GM12878 (cell line): ENCODE measurements around the gene NEK8. TPM values are rescaled to one million over a fixed set of nuclear protein-coding genes. Genes with fewer than 3 reads are reported as not detected.
A peak's percentile ranks its signal among the peaks of the same experiment; 100 is the strongest.

Experiments used
- ATF7 ChIP-seq: fragments of 450-650 bp; IDR thresholded peaks from 2 replicates; pipeline ENCODE4 v1.6.1; 2016; ENCODE audit warnings: low read depth, mild to moderate bottlenecking
- BACH1 ChIP-seq: fragments of 450-650 bp; IDR thresholded peaks from 2 replicates; pipeline ENCODE4 v1.6.1; 2017; ENCODE audit warnings: mild to moderate bottlenecking, borderline replicate concordance
- BHLHE40 ChIP-seq, 2 experiments: fragments of 450-650 bp in 1 of 2; IDR thresholded peaks; 2 replicates each; pipeline ENCODE4 v1.6.1; 2011 to 2017; ENCODE audit warnings: low read depth in 2 of 2, borderline replicate concordance in 1 of 2, improper control_type of control experiment in 1 of 2, low read length in 1 of 2, mild to moderate bottlenecking in 1 of 2
- CREM ChIP-seq: IDR thresholded peaks from 2 replicates; pipeline ENCODE4 v1.6.1; 2014; ENCODE audit warnings: antibody characterized with exemption, low read depth
- EZH2 ChIP-seq: IDR thresholded peaks from 2 replicates; pipeline ENCODE4 v1.6.1; 2012; ENCODE audit warnings: low read depth, mild to moderate bottlenecking, control low read depth, inconsistent platforms, low read length, borderline replicate concordance; ENCODE audit not compliant: control insufficient read depth
- HDAC2 ChIP-seq: fragments of 200-600 bp; sonication (generic); IDR thresholded peaks from 2 replicates; pipeline ENCODE4 v1.6.1; 2017
- KAT2A ChIP-seq: conservative IDR thresholded peaks from 2 replicates; pipeline ENCODE4 v1.6.1; 2011; ENCODE audit warnings: low read depth, low read length; ENCODE audit not compliant: control insufficient read depth
- LARP7 ChIP-seq: fragments of 450-650 bp; IDR thresholded peaks from 2 replicates; pipeline ENCODE4 v1.6.1; 2017; ENCODE audit warnings: mild to moderate bottlenecking
- MEF2B ChIP-seq: fragments of 450-650 bp; IDR thresholded peaks from 2 replicates; pipeline ENCODE4 v1.6.1; 2018; ENCODE audit warnings: mild to moderate bottlenecking, moderate library complexity; ENCODE audit not compliant: partially characterized antibody, poor library complexity, severe bottlenecking
- NBN ChIP-seq: fragments of 450-650 bp; IDR thresholded peaks from 2 replicates; pipeline ENCODE4 v1.6.1; 2016
- NR2C1 ChIP-seq: fragments of 450-650 bp; IDR thresholded peaks from 2 replicates; pipeline ENCODE4 v1.6.1; 2017; ENCODE audit warnings: antibody characterized with exemption, mild to moderate bottlenecking, moderate library complexity
- POLR2AphosphoS5 ChIP-seq: IDR thresholded peaks from 2 replicates; pipeline ENCODE4 v1.6.1; 2011; ENCODE audit warnings: mild to moderate bottlenecking, low read length, inconsistent platforms
- RAD51 ChIP-seq: fragments of 450-650 bp; IDR thresholded peaks from 2 replicates; pipeline ENCODE4 v1.6.1; 2016; ENCODE audit warnings: moderate library complexity, mild to moderate bottlenecking, inconsistent platforms
- RUNX3 ChIP-seq: IDR thresholded peaks from 2 replicates; pipeline ENCODE4 v1.6.1; 2012; ENCODE audit warnings: low read length, inconsistent platforms
- SMAD5 ChIP-seq: IDR thresholded peaks from 2 replicates; pipeline ENCODE4 v1.6.1; 2016; ENCODE audit warnings: antibody characterized with exemption, low read depth
- SMARCA5 ChIP-seq: fragments of 450-650 bp; IDR thresholded peaks from 2 replicates; pipeline ENCODE4 v1.6.1; 2017; ENCODE audit warnings: mild to moderate bottlenecking
- SP1 ChIP-seq: IDR thresholded peaks from one replicate; pipeline ENCODE4 v1.6.1; 2011; ENCODE audit warnings: low read depth, low read length
- SREBF1 ChIP-seq: IDR thresholded peaks from 2 replicates; pipeline ENCODE4 v1.6.1; 2012; ENCODE audit warnings: mild to moderate bottlenecking, low read length
- SREBF2 ChIP-seq: IDR thresholded peaks from 2 replicates; pipeline ENCODE4 v1.6.1; 2012; ENCODE audit warnings: mild to moderate bottlenecking, low read length
- SRF ChIP-seq, 2 experiments: IDR thresholded peaks; 2 replicates each; pipeline ENCODE4 v1.6.1; 2011; ENCODE audit warnings: low read depth in 2 of 2, low read length in 2 of 2, mild to moderate bottlenecking in 1 of 2, moderate library complexity in 1 of 2
- WRNIP1 ChIP-seq: IDR thresholded peaks from 2 replicates; pipeline ENCODE4 v1.6.1; 2011; ENCODE audit warnings: low read depth, low read length, improper control_type of control experiment, borderline replicate concordance
- ZNF207 ChIP-seq: fragments of 450-650 bp; IDR thresholded peaks from 2 replicates; pipeline ENCODE4 v1.6.1; 2014; ENCODE audit warnings: antibody characterized with exemption, mild to moderate bottlenecking, borderline replicate concordance
- ZZZ3 ChIP-seq: IDR thresholded peaks from 2 replicates; pipeline ENCODE4 v1.6.1; 2011; ENCODE audit warnings: low read depth; ENCODE audit not compliant: control insufficient read depth, insufficient read length
- polyA plus RNA-seq, 11 experiments: library from polyadenylated mRNA; depleted of rRNA in 4 of 11; unstranded in 6 of 11; stranded (reverse) in 5 of 11; fragments of >200 nt; fragmentation: Nextera tagmentation in 4 of 11; fragmentation: Illumina TruSeq in 1 of 11; extraction: Ambion mirVana in 4 of 11; extraction: Trizol in 1 of 11; gene quantifications; 1 replicate in 1 of 11; 2 replicates in 10 of 11; pipeline versions ENCODE4 v1.2.1 to v1.2.3, GENCODE V29; 2011 to 2016; ENCODE audit warnings: inconsistent platforms in 2 of 11, missing spikeins in 2 of 11, low read depth in 1 of 11
- total RNA-seq, 4 experiments: library from RNA; depleted of rRNA in 3 of 4; stranded (reverse); fragments of >200 nt in 3 of 4; fragmentation: Illumina TruSeq in 1 of 4; extraction: Trizol in 1 of 4; gene quantifications; 2 replicates each; pipeline versions ENCODE4 v1.2.1 to v1.2.3, GENCODE V29; 2013 to 2021
- TF ChIP-seq, protein P1 (sequence below): IDR thresholded peaks from 2 replicates; pipeline ENCODE4 v1.6.1; 2012; ENCODE audit warnings: low read length, inconsistent platforms
- TF ChIP-seq, protein P2 (sequence below): fragments of 450-650 bp; IDR thresholded peaks from 2 replicates; pipeline ENCODE4 v1.6.1; 2018; ENCODE audit warnings: borderline replicate concordance, mild to moderate bottlenecking; ENCODE audit not compliant: partially characterized antibody
- TF ChIP-seq, protein P3 (sequence below): IDR thresholded peaks from 2 replicates; pipeline ENCODE4 v1.6.1; 2011; ENCODE audit warnings: mild to moderate bottlenecking, low read depth, low read length, moderate library complexity; ENCODE audit not compliant: insufficient replicate concordance

Gene NEK8
- total and polyA plus RNA-seq, 10 of the 15 experiments (the other 5 are each of a cell fraction or from before 2014, with no cell fraction given) = 2.3 to 14.3 (median 9.4) TPM

DNA sequence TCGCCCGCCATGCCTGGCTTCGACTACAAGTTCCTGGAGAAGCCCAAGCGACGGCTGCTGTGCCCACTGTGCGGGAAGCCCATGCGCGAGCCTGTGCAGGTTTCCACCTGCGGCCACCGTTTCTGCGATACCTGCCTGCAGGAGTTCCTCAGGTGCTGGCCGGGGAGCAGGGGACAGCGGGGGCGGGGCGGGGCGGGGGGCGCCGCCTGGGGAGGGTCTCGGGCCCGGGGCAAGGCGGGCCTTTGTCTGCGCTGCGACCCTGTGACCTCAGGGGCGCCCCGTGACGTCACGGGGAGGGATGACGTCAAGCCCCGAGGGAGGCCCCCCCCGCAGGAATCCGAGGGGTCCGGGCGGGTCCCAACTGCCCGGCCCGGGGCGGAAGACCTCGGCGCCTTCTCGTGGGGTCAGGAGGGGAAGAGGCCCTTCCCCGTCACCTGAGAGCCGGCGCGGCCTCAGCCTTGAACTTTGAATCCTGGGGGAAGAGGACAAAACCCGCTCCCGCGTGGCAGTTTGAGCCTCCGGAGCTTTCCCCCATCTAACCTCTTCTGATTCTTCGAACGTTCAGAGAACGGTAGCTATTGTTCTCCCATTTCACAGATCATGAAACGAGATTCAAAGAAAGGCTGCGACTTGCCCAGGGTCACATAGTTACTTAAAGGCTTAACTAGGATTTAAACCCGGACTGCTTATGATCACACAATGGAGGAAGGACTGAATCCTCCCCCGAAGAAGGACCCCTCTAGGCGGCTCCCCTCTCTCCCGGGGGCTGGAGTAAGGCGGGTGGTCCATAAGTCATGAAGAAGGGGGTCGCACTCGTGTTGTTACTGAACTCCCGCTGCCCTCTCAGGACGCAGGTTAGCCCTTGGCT is 15.8 kb downstream of the NEK8 start (continued):
- TF ChIP-seq LARP7 (0 out of 2 replicates have a peak, but pooled peaks have one; percentile 11), SRF (IDR thresholded peaks at IDR 0.05; ENCODE audit: low read depth in 2 of 2, low read length in 2 of 2) (no peak), NR2C1 (0 out of 2 replicates have a peak, but pooled peaks have one; percentile 15), RAD51 (0 out of 2 replicates have a peak, but pooled peaks have one; percentile 9), ZZZ3 (no peak), SREBF2 (no peak), KAT2A (no peak), ZNF207 (0 out of 2 replicates have a peak, but pooled peaks have one; percentile 21), BACH1 (no peak), SMARCA5 (no peak), HDAC2 (no peak), NBN (peak; percentile 76), ATF7 (peak; percentile 78), CREM (peak; percentile 98), POLR2AphosphoS5 (0 out of 2 replicates have a peak, but pooled peaks have one; percentile 80), WRNIP1 (no peak), SREBF1 (no peak), RUNX3 (no peak), MEF2B (peak; percentile 44), EZH2 (no peak), BHLHE40 (IDR thresholded peaks at IDR 0.05; ENCODE audit: borderline replicate concordance in 1 of 2, low read depth in 2 of 2, low read length in 1 of 2) (peak in 1 of 2 experiments; percentile 93; a peak in 1 of 4 replicates), SP1 (no peak), SMAD5 (no peak)
- TF ChIP-seq, protein P1, sequence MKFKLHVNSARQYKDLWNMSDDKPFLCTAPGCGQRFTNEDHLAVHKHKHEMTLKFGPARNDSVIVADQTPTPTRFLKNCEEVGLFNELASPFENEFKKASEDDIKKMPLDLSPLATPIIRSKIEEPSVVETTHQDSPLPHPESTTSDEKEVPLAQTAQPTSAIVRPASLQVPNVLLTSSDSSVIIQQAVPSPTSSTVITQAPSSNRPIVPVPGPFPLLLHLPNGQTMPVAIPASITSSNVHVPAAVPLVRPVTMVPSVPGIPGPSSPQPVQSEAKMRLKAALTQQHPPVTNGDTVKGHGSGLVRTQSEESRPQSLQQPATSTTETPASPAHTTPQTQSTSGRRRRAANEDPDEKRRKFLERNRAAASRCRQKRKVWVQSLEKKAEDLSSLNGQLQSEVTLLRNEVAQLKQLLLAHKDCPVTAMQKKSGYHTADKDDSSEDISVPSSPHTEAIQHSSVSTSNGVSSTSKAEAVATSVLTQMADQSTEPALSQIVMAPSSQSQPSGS = no peak
- TF ChIP-seq, protein P2, sequence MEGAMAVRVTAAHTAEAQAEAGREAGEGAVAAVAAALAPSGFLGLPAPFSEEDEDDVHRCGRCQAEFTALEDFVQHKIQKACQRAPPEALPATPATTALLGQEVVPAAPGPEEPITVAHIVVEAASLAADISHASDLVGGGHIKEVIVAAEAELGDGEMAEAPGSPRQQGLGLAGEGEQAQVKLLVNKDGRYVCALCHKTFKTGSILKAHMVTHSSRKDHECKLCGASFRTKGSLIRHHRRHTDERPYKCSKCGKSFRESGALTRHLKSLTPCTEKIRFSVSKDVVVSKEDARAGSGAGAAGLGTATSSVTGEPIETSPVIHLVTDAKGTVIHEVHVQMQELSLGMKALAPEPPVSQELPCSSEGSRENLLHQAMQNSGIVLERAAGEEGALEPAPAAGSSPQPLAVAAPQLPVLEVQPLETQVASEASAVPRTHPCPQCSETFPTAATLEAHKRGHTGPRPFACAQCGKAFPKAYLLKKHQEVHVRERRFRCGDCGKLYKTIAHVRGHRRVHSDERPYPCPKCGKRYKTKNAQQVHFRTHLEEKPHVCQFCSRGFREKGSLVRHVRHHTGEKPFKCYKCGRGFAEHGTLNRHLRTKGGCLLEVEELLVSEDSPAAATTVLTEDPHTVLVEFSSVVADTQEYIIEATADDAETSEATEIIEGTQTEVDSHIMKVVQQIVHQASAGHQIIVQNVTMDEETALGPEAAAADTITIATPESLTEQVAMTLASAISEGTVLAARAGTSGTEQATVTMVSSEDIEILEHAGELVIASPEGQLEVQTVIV = no peak
- TF ChIP-seq, protein P3, sequence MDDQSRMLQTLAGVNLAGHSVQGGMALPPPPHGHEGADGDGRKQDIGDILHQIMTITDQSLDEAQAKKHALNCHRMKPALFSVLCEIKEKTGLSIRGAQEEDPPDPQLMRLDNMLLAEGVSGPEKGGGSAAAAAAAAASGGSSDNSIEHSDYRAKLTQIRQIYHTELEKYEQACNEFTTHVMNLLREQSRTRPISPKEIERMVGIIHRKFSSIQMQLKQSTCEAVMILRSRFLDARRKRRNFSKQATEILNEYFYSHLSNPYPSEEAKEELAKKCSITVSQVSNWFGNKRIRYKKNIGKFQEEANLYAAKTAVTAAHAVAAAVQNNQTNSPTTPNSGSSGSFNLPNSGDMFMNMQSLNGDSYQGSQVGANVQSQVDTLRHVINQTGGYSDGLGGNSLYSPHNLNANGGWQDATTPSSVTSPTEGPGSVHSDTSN = peak; percentile 11
